GM12878 (cell line): Measurements from ENCODE around the gene ZNF423. TPM values are rescaled to one million over a fixed set of nuclear protein-coding genes. Genes with fewer than 3 reads are reported as not detected.

Source experiments
- ATAC-seq: fragments of 200-7000 bp; cut with Tn5 transposase; 3 replicates; pipeline ENCODE4 v1.9.1; 2020; ENCODE audit warnings: mild to moderate bottlenecking, moderate library complexity
- BruUV-seq: library from RNA; stranded (reverse); fragments of 400-500 nt; replicated peaks from 2 replicates; lab custom pipeline; 2021; lab: Mats Ljungman, UMichigan
- CTCF ChIA-PET: fragments of 300-600 bp; sonication (Branson Sonifier 250); formaldehyde crosslinking; extraction: SDS; loops from one replicate; lab custom pipeline; 2021; ENCODE audit warnings: inconsistent platforms; lab: Yijun Ruan, JAX
- POLR2A ChIA-PET: fragments of 350-600 bp; formaldehyde crosslinking; extraction: SDS; loops from one replicate; lab custom pipeline; 2021; ENCODE audit warnings: inconsistent platforms; lab: Charles Lee
- RAD21 ChIA-PET: fragments of 300-600 bp; sonication (Branson Sonifier 250); formaldehyde crosslinking; loops from one replicate; lab custom pipeline; 2023; ENCODE audit warnings: antibody characterized with exemption; ENCODE audit not compliant: unreplicated experiment; lab: Charles Lee
- SMC1A ChIA-PET: fragments of 300-600 bp; sonication (Branson Sonifier 250); formaldehyde crosslinking; loops from one replicate; lab custom pipeline; 2023; ENCODE audit not compliant: unreplicated experiment, uncharacterized antibody; lab: Charles Lee
- DNase-seq: peaks from one replicate; pipeline ENCODE4 v3.0.0-alpha.2; 2011; ENCODE audit warnings: low read depth, low spot score
- FAIRE-seq: peaks from 3 replicates; lab custom pipeline; 2011; peaks lifted over from hg19 to GRCh38; lab: Jason Lieb, UNC
- H2AFZ ChIP-seq: 2 replicates; pipeline ENCODE4 v1.6.0; 2011; ENCODE audit warnings: low read depth, low read length, control low read depth; ENCODE audit not compliant: control insufficient read depth
- H3K27ac ChIP-seq: 2 replicates; pipeline ENCODE4 v1.5.1; 2011; ENCODE audit warnings: control low read depth; ENCODE audit not compliant: control insufficient read depth, insufficient read depth
- H3K27me3 ChIP-seq, 2 experiments: replicated peaks in 1 of 2; 2 replicates each; pipeline versions ENCODE4 v1.6.0 to v1.6.1; 2011; ENCODE audit warnings: low read length in 1 of 2; ENCODE audit not compliant: control insufficient read depth in 2 of 2, insufficient read depth in 2 of 2
- H3K36me3 ChIP-seq, 2 experiments: 2 replicates each; pipeline ENCODE4 v1.5.1; 2011; ENCODE audit warnings: low read length in 1 of 2; ENCODE audit not compliant: control insufficient read depth in 2 of 2, insufficient read depth in 2 of 2
- H3K4me1 ChIP-seq: 2 replicates; pipeline ENCODE4 v1.6.1; 2011; ENCODE audit warnings: mild to moderate bottlenecking, low read length, moderate library complexity, mixed read lengths; ENCODE audit not compliant: control insufficient read depth, insufficient read depth
- H3K4me2 ChIP-seq: 2 replicates; pipeline ENCODE4 v1.6.0; 2011; ENCODE audit warnings: control low read depth; ENCODE audit not compliant: control insufficient read depth, insufficient read depth
- H3K4me3 ChIP-seq: fragments of 200-600 bp; sonication (generic); 2 replicates; pipeline ENCODE4 v1.5.1; 2016
- H3K79me2 ChIP-seq: 2 replicates; pipeline ENCODE4 v1.6.0; 2011; ENCODE audit warnings: low read length; ENCODE audit not compliant: control insufficient read depth, insufficient read depth
- H3K9ac ChIP-seq: 2 replicates; pipeline ENCODE4 v1.8.0; 2011; ENCODE audit warnings: low read length, control low read depth, mixed read lengths; ENCODE audit not compliant: control insufficient read depth, insufficient read depth
- H3K9me3 ChIP-seq: replicated peaks from 3 replicates; pipeline ENCODE4 v1.5.1; 2011; ENCODE audit warnings: mild to moderate bottlenecking, low read length; ENCODE audit not compliant: control insufficient read depth, insufficient read depth
- H4K20me1 ChIP-seq: 2 replicates; pipeline ENCODE4 v1.6.0; 2011; ENCODE audit not compliant: control insufficient read depth, insufficient read depth
- MTA2 ChIP-seq: fragments of 450-650 bp; IDR thresholded peaks from 2 replicates; pipeline ENCODE4 v1.6.1; 2016; ENCODE audit warnings: low read depth, mild to moderate bottlenecking, moderate library complexity
- SPI1 ChIP-seq: IDR thresholded peaks from 2 replicates; pipeline ENCODE4 v1.6.1; 2011; ENCODE audit warnings: low read depth, mild to moderate bottlenecking, low read length, moderate library complexity, borderline replicate concordance; ENCODE audit not compliant: insufficient read depth
- WGBS: methylation state at CpG from one replicate; pipeline ENCODE4 v1.1.6; 2016; ENCODE audit warnings: low lambda C conversion rate; ENCODE audit not compliant: insufficient replicate concordance, insufficient coverage; ENCODE audit errors: missing lambda C conversion rate; 5-methylcytosine and 5-hydroxymethylcytosine counted together
- in situ Hi-C: fragments of 300-500 bp; cut with MboI; formaldehyde crosslinking; loops from 9 replicates; pipeline ENCODE4 v1.14.3; 2018; ENCODE audit warnings: mixed read lengths
- intact Hi-C: fragments of 100-400 bp; cut with micrococcal nuclease; formaldehyde crosslinking; loops from one replicate; pipeline ENCODE4 v1.14.2; 2022; ENCODE audit not compliant: unreplicated experiment
- polyA plus RNA-seq, 11 experiments: library from polyadenylated mRNA; depleted of rRNA in 4 of 11; unstranded in 6 of 11; stranded (reverse) in 5 of 11; fragments of >200 nt; fragmentation: Nextera tagmentation in 4 of 11; fragmentation: Illumina TruSeq in 1 of 11; extraction: Ambion mirVana in 4 of 11; extraction: Trizol in 1 of 11; gene quantifications; 1 replicate in 1 of 11; 2 replicates in 10 of 11; pipeline versions ENCODE4 v1.2.1 to v1.2.3, GENCODE V29; 2011 to 2016; ENCODE audit warnings: inconsistent platforms in 2 of 11, missing spikeins in 2 of 11, low read depth in 1 of 11
- total RNA-seq, 4 experiments: library from RNA; depleted of rRNA in 3 of 4; stranded (reverse); fragments of >200 nt in 3 of 4; fragmentation: Illumina TruSeq in 1 of 4; extraction: Trizol in 1 of 4; gene quantifications; 2 replicates each; pipeline versions ENCODE4 v1.2.1 to v1.2.3, GENCODE V29; 2013 to 2021
- TF ChIP-seq, protein P1 (sequence below): IDR thresholded peaks from 2 replicates; pipeline ENCODE4 v1.6.1; 2012; ENCODE audit warnings: low read length, inconsistent platforms

ZNF423 gene
- total and polyA plus RNA-seq, 10 of the 15 experiments (the other 5 are each of a cell fraction or from before 2014, with no cell fraction given), result 0.03 to 0.64 (median 0.10) TPM

DNA sequence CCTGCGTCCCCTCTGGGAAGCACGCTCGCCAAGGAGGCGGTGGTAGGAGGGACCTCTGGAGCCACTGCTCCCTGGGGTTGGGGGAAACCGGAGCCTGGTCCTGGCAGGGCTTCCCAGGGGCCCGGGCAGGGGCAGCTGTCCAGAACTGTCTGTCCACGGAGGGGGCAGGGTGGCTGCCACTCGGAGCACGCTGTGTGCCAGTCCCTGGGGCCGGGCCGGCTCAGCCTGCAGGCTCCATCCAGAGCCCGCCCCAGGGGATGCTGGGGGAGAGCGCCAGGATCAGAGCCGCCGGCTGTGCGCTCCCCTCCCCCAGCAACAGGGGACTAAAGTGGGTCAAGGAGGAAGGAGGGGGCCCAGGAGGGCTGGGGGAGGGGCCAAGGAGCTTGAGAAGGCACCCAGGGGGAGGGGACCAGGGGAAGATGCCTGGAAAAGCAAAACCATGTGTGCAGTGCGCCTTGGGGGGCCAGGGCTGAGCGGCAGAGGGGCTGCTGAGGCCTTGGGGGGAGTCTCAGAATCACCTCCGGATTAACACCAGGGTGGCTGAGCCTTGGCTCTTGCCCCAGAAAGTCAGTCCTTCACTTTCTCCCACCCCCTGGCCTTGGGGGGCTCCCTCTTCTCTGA lies 21.3 kb downstream of the ZNF423 start (continued):
- TF ChIP-seq, protein P1, sequence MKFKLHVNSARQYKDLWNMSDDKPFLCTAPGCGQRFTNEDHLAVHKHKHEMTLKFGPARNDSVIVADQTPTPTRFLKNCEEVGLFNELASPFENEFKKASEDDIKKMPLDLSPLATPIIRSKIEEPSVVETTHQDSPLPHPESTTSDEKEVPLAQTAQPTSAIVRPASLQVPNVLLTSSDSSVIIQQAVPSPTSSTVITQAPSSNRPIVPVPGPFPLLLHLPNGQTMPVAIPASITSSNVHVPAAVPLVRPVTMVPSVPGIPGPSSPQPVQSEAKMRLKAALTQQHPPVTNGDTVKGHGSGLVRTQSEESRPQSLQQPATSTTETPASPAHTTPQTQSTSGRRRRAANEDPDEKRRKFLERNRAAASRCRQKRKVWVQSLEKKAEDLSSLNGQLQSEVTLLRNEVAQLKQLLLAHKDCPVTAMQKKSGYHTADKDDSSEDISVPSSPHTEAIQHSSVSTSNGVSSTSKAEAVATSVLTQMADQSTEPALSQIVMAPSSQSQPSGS, result no peak

DNA sequence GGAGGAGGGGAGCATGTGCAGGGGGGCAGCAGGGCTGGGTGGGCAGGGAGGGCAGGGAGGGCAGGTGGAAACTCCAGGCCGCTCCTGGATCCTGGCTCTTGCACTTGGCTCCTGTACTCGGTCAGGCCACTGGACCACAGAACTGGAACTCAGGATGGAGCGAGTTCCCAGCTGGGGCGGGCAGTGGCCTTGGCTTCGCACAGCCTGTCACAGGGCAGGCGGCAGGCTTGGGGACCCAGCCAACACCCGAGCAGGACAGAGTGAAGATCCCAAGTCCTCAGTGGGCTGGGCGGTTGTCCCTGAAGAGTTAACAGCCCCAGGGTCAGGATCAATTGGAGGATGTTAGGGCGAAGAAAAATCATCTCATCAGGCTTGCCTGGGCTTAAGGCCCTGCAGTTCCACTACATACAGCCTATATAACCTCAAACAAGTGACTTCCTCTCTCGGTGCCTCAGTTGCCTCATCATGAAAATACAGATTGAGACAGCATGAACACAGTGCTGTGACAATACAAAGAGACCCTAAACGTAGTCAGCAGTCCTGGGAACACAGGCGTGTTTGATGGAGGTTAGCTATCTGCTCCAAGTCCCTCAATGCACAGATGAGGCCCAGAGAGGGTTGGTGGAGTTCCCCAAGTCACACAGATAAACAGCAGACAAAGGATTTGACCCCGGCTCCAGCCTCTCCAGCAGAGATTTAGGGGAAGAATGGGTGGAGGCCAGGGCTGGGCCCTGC lies 21.9 kb downstream of the ZNF423 start:
- H3K36me3 ChIP-seq, result no peaks in the 10 kb centered on the region
- no peak for TF ChIP-seq SPI1
- TF ChIP-seq MTA2, result no peak
- H4K20me1 ChIP-seq, result no peaks in the 10 kb centered on the region
- ChIA-PET POLR2A (no interaction called here), CTCF (no interaction called here), RAD21 (no interaction called here), SMC1A (no interaction called here)
- H3K4me3 ChIP-seq, result no peak overlapping the region
- intact Hi-C loops (no loop called here), in situ Hi-C loops (no loop called here)
- H3K27ac ChIP-seq, result no peak overlapping the region
- no peaks in the 10 kb centered on the region for H3K4me1 ChIP-seq
- ATAC-seq (no peak), DNase-seq (no peak), FAIRE-seq (no peak)
- WGBS, result 27% methylated on average over 11 of the region's 13 CpGs
- no peak overlapping the region for H3K4me2 ChIP-seq
- peaks cover 6 to 12% of the 10 kb centered on the region in 2 experiments for H3K27me3 ChIP-seq
- H2AFZ ChIP-seq, result no peak overlapping the region
- no peaks in the 10 kb centered on the region for H3K79me2 ChIP-seq
- H3K9me3 ChIP-seq, result no peaks in the 10 kb centered on the region
- H3K9ac ChIP-seq, result no peak overlapping the region
- BruUV-seq, result no TSS peak
